SW 1271 (cell line): ENCODE results near the gene CERS3.

Source experiments
- DNase-seq, 2 experiments: peaks; one replicate each; lab custom pipeline; 2025; lab: John Stamatoyannopoulos, UW

Gene CERS3

DNA sequence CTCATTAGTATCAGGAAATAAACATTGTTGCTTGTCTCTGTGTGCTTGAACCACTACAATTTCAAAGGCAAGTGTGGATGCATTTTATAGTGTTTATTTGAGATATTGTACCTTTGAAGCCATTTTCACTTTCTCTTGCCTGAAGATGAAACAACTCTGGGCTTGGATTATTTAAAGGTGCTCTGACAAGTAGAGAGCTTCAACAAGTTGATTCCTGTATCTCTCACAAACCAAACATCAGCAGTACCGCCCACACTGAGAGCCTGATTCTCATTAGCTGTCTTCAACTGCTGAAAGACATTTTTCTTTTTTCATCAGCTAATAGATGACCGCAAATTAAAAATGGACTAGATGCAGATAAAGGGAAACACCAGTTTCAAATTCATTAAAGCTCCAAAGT, 806 bp upstream of the CERS3 start:
- DNase-seq: no peak

DNA sequence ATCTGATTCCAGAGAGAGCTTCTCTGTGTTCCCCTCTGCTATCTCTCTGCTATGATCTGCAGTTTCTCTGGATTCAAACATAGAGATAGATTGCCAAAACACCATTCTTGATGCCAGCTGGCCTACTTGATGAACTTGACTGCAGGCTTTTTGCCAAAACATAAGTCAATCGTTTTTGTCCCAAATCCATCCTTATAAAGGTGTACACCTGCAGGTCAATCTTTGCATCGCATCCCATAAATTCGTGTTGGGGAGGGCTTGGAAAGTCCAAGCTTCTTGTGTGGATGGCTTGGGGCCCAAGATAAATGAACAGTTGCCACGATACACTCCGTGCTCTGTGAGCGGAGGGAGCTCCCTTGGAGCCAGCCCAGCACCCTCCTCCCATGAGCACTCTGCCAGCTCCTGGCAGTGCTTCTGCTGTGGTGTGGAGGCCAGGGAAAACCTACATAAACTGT, 2.7 kb downstream of the CERS3 start:
- no peak for DNase-seq

DNA sequence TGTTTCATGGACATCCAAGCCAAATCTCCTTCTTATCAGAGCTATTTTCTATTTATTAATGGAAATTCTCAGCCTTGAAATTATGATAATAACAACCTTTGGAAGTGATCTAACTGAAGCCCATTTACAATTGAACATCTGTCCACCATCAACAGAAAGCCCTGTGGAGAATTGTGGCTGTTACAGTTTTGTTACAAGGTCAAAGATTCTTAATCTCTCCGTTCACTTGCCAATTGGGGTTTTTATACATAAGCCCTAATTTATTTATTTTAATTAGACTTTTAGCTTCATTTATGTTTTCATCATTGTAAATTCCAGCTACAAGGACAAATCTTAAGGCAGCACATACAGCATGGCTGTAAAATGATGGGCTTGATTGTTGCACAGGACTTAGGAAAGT, 3.3 kb downstream of the CERS3 start:
- no peak for DNase-seq

DNA sequence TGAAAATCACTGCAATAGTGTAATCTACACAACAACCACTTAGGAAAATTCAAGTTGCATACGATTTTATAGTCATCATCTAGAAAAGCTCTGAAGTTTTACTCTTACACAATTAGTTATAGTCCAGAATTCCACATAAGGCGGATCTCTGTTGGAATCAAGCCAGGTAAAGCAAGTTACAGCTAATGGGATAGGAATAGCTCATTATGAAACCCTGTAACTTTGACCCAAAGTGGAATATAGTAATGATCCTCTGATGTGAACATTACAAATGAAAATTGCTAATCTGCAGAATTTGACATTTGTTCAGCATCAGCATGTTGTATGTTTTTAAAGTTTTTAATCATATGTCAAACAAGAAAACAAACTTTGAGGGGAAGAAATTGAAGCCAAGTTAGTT, 4.4 kb downstream of the CERS3 start:
- no peak for DNase-seq

DNA sequence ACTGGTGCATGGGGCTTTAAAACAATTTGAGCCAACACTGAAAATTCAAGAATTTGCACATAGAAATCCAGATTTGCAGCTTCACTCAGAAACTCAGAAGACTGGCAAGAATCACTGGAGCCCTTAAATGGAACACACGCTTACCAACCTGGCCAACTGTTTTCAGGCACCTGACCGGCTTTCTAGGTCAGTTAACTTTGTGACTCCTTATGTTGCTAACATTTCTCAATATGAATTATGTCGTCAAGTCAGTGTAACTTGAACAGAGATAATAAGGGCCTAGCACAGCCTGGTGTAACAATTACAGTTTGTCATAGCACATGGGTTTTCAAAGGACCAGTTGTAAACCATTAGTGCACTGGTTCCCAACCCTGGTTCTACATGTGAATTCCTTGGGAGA, 6.8 kb downstream of the CERS3 start:
- DNase-seq: no peak

DNA sequence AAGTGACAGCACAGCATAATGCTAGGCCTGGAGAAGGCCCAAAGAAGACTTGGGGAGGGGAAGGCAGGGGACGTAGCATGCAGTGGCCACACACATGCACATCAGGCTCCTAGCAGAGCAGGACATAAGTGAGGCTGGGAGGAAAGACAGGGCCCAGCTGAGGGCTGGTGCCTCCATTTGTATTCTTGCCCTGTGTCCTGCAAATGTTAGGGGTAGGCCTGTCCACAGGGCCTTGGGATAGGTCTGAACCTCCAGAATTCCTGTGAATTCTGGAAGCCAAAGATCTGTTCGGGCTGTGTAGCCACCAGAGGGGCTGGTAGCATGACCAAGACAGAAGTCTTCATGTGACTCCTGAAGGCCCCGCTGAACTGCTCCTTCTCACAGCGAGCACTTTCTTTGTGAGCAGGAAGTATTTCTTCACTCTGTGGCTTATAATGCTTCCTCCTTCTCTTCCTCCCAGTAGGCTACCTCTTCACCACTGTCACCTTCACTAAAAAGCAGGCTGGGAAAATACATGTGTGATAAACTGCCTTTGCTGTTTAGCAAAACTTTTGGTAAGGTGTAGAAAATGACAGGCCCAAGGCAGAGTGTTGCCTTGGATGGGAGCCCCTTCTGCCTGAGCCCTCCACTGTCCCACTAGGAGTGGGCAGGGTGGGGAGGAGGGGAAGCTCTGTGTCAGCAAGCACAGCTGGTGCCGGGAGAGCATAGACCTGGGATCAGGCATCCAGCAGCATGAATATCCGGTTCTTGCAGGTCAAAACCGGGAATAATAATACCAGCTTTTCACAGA, 8.4 kb downstream of the CERS3 start:
- no peak for DNase-seq

DNA sequence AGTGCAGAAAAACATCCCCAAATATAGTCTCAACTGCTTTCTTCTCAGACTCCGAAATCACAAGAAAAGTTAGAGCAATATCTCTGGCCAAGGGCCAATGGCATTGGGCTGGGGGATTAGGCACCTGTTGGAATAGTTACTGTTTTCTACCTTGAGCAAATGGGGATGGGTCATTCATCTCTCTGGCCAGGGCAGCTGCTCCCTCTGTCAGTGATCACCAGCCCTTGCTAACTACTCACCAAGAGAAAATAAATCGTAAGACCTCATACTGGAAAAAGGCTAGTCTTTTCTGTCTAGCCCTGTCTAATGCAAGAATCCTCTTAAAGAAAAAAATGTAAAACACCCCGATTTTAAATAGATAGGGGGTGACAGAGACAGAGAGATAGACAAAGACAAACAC, 10.9 kb downstream of the CERS3 start:
- no peak for DNase-seq

DNA sequence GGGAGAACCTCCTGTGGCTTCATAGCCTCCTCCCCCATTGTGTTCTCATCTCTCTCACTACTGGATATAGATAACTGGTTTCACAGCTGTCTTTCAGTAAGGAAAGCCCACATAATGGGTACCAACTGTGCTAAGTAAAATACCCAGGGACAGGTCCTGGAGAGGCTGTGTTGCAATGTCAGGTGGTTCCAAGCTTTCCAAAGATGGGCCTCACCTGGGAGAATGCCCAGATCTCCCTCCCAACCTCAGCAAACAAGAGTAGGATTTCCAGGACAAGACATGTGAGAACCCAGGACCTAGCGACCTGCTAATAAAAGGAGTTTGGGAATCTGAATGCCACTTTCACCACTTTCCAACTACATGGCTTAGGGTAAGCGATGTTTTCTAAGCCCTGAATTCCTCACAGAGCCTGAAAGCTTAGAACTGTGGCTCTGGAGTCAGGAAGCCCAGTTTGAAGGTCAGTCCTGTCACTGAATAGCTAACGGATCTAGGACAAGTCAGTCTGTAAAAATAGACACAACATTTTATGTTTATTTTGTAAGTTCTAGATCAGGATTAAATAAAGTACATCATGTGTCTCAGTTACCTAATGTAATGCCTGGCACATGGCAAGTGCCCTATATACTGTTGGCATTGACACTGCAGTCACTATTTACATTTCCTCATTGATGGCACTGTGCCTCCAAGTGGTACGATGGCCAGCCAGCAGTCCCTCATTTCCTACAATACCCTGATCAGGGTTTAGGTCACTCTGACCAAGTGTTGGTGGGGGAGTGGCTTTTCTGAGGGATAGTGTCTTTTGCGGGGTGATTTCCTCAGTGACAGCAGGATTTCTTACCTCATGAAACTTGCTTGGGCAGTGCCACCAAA, 11.9 kb downstream of the CERS3 start:
- DNase-seq: no peak

DNA sequence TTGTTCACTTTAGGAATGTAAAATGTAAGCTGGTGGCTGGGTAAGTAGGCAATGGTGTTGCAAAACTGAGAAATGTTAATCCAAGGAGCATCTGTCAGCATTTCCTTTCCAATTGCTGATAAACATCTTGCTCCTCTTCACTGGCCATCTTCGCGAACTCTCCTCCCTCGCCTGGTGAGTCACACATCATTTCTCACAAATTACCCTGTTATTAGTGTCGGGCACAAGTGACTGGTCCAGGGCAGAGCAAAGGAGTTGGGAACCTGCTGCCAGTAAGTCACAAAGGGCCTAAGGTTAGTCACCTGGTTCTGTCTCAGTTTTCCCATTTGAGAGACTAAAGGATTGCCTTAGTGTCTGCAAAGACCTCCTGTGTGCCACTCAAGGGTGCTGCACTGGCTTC, 13.0 kb downstream of the CERS3 start:
- DNase-seq: no peak

DNA sequence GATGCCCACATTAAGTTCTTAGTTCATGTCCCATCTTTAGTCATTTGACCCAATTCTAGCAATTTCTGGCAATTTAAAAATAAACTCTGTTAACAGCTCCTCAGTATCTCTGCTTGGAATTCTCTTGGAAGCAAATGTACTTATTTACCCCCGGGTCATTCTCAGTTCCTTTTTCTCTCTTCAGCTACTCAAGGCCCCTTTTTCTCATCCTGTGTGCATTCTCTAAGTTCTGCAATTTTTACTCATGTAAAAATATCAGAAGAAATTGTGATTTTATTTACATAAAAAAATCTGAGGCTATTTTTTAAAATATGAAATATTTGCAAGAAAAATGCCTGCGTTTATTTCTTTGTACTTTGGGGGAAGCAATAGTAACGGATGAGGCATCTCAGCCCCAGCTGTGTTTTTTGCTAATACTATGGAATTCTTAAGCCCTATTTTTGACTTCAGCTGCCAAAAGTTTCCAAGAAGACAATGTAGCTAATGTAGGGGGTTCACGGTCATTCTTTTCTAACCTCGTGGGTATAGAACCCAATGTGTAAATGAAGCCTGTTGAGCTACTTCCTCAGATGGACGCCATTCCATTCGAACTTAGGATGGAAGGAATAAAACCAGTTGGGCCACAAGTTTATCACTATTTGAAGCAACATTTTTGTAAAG, 20.0 kb downstream of the CERS3 start:
- no peak for DNase-seq

DNA sequence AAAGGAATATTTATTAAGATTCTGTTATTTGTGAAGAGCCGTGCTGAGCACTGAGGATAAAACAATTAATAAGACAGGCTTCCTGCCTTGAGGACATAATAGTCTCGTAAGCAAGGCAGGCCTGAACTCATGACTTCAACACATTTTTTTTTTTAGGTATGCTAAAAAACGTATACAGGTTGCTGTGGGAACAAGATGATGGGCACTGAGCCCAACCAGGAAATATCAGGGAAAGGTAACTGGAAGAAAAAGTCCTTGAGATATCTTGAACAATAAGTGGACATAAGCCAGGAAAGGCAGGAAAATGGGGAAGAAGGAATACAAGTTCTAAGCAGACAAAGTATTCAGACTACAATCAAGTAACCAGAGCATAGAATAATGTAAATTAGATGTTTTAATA, 26.1 kb downstream of the CERS3 start:
- no peak for DNase-seq

DNA sequence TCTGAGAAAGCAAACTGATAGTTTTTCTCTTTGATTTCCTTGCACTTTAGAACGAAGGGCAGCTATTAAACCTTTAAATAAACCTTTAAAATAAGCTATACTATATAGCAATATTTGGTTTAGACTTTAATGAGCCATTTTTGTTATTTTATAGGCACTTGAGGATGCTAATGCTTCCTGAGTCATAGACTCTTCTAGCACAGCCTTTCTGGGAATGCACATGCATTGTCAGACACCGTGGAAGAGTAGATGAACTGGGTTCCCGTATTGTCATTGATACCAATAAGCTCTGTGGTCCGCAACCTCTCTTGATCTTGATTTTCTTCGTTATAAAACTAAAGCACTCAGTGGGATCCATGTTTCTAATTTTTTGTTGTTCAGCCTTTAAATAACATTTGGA, 27.6 kb downstream of the CERS3 start:
- no peak for DNase-seq

DNA sequence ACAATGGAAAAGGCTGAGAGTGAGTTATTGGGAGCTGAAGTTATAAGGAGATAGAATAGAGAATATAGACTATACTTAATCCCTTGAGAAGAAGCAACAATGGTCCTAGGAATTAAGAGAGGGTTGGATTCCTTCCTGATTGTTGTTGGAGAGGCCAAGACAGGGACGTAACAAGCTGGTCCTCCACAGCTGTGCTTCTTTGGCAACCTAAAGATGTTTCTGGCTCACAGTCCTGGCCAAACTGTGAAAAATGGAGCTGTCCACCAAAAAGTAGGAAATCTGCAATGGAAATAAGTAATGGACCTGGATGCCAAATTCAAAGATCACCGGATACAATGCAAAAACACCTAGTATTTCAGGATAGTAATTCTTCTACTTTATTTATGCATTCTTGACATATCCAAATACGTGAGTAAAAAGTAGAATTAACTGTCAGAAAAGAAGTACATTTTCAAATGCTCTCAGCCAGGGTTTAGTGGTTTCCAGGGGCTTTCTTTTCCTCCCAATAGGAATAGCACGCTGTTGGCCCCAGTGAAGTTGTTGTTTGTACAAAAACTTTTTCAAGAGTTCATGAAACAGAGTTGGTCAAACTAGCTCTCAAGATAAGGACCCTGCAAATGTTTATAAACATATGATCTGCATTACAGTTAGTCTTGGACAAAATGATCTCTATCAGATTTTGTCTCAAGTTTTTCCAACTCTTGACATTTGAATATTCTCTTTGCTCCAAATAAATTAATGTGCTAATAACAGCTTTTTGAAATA, 28.3 kb downstream of the CERS3 start:
- no peak for DNase-seq

DNA sequence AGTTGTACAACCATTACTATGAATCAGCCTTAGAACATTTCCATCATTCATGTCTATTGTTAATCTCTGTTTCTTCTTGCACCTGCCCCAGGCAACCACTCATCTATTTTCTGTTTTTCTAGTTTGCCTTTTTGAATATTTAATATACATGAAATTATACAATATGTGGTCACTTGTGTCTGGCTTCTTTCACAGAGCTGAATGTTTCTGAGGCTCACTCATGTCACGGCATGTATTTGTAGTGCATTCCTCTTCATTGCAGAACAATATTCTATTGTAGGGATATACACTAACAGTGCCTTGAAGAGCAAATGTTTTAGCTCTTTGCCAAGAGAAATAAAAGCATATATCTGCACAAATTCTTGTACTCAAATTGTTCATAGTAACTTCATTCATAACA, 32.9 kb downstream of the CERS3 start:
- DNase-seq: no peak

DNA sequence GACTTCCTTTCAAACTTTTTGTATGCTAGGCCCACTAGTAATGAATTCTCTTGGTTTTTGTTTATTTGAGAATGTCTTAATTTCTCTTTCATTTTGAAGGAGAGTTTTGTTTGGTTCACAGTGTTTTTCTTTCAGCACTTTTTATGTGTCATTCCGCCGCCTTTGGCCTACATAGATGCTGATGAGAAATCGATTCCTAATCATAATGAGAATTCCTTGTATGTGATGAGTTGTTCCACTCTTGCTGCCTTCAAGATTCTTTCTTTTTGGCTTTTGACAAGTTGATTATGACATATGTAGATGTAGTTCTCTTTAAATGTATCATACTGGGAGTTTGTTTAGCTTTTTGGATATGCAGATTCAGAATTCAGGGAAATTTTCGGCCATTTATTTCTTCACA, 35.5 kb downstream of the CERS3 start:
- DNase-seq: no peak

DNA sequence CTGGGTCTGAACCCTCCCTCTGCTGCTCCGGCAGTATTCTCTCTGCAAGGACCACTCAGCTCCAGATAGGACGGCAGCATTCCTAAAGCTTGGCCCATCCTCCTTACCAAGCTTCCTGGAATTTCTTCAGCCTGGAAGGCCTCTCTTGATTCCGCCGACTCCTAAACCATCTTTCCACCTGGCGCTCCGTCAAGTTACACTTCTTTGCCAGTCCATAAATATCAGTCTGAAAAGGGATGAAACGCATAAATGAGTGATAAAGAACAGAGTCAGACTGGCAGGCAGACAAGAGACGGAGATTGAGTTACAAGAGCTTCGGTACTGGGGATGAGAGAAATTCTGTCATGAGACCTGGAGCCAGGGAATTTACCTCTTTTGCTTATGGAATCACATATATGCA, 44.3 kb downstream of the CERS3 start:
- no peak for DNase-seq

DNA sequence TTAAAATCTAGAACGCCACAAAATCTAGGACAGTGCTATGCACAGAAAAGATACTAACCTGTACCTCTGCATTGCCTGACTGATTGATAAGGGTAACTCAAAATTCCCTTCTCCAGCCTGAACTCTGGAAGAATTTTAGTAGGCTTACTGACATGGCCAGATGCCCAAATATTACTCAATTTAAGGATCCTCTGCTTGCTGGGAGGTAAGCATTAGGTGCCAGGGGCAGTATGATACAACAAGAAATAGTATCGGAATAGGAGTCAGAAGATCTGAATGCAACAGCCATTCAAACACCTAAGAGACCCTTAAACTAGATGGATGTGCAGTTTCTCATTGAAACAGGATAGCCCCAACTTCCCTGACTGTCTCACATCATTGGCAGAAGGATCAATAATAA, 45.4 kb downstream of the CERS3 start:
- DNase-seq: no peak

DNA sequence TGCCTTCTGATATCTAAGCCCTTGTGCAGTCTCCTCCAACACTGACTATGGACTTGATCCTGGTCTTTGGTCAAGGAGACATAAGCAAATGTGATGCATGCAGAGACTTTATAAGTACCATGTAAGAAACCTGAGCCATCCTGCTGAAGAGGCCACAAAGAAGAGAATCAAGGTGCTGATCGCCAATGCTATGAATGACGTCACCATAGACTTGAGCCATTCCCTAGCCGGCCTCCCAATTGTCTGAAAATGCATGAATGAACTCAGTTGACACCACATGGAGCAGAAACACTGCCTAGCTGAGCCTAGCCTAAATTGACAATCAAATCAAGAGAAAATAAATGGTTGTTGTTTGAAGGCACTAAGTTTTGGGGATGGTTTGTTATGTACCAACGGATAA, 51.9 kb downstream of the CERS3 start:
- DNase-seq: no peak

DNA sequence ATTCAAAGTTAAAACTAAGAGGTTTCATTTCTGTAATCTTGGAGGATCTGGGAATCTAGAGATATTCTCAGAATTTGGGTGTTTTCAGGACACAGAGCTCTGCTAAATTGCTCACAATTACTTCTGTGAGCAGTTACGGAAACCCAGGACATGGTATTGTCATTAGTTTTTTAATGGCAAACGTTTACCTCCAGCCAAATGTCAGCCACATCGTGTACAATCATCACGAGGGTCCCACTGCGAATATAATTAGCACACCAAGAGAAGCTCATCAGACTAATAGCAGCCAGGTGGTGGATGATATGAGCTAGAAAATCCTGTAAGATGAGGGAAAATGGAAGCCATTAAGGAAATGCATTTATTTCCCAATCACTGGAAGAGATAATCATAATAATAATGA, 56.0 kb downstream of the CERS3 start:
- DNase-seq: no peak

DNA sequence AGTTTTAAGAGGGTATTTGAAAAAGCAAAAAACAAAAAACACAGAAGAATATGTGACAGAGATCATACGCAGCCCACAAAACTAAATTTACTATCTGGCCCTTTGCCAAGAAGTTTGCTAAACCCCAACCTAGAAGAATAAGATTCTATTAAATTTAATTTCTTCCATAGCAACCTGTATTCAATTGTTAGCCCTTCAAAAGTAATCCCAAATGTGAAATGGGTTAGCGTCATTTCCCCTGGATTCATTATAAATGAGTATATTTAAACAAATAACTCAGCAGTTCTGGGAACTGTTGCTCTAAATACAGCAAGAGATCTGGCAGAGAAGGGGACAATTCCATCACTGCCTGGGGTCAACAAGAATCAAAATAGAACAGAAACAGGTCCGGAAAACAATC, 56.8 kb downstream of the CERS3 start:
- no peak for DNase-seq

DNA sequence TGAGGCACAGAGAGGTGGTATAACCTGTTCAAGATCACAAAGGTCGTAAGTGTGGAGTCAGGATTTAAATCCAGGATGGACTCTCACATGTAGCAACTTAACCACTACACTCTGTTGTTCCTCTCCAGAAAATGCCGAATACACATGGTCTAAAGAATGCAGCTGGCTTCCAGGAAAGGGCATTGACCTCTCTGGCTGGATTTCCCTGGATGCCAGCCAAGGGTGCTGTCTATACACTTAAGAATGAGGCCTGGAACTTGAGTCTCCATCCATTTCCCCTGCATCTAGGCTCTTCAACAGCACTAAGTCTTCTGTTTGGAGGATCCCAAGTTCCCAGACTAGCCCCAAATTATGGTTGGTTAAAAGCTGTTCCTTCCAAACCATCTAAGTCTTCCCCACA, 60.5 kb downstream of the CERS3 start:
- peak in 1 of 2 experiments; percentile 10 for DNase-seq

DNA sequence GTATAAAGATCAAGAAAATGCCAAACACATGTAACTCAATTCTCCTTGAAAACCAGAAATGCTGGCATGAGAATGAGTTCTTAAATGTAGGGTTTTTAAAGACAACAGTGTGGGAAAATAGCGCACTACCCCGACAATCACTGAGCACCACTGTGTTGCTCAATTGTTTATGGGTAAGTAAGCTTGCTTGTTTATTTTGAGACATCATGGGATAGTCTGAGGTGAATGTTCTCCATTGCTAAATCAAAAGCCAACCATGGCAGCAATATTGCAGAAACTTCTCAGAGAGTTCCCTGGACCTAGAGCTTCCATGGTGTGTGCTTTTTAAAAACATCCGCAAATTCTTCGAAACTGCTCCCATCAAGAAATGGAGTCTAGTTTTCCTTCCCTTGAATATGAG, 62.7 kb downstream of the CERS3 start:
- DNase-seq: no peak
